ENCODE results near the gene DTX3.
"Not testable (repeated sequence)": the region's sequence is repeated elsewhere in the genome, so short reads cannot be mapped to it uniquely, and the experiment has no call there.

The DTX3 gene

GRCh38 chr12:57583008-57583831 is 21.4 kb upstream of the DTX3 start:
- DNase-seq (ENCODE audit: low read depth), result no peak

DNA sequence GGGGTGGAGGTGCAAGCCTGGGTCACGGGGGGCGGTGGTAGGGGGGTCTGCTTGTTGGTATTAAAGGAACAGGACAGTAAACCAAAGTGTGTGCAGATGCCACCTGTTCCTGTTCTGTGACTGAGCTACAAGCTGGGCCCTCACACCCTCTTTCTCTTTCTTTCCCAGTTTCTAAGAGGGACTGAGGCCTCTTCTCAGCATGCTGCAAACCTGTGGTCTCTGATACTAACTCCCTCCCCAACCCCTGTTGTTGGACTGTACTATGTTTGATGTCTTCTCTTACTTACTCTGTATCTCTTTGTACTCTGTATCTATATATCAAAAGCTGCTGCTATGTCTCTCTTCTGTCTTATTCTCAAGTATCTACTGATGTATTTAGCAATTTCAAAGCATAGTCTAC is 20.6 kb upstream of the DTX3 start:
- DNase-seq (ENCODE audit: low read depth), result no peak

DNA sequence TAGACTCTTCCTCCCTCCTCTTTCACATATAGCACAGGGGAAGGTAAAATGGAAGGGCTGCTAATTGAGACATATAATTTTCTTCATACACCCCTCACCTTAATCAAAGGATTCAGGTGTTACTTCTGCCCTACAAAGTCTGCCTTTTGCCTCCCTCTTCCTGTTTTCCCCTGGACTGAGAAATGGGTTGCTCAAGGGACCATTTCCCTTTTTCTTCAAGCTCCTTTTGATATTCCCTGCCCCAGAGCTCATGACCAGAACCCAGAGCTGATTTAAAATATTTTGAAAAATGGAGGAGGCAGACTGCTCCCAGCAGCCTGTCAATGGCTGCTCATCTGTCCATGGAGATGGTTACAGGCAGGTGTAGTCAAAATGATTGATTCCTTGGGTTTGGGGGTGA is 19.9 kb upstream of the DTX3 start:
- no peak for DNase-seq (ENCODE audit: low read depth)

DNA sequence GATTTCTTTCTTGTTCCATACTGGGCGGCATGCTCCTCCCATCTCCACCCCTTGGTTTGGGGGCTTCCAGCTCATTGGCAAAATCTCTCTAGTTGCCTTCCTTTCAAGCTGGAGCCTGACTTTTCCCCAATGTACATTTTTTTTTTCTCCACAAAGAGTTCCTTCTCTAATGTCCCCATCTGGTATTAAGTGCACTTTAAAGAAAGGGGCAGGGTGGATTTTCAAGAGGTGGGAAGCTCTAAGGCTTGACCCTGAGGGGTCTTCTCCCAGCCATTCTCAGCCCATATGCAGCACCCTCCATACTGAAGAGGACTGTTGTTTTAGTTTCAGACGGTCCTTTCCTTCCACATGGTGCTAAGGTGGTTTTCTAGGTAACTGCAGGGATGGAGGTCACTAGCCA is 19.5 kb upstream of the DTX3 start:
- no peak for DNase-seq (ENCODE audit: low read depth)

- DNase-seq (ENCODE audit: low read depth), result no peak
Observed at GRCh38 chr12:57586128-57586527, 18.5 kb upstream of the DTX3 start.

- no peak for DNase-seq (ENCODE audit: low read depth)
Observed at GRCh38 chr12:57586832-57587429, 17.7 kb upstream of the DTX3 start.

DNA sequence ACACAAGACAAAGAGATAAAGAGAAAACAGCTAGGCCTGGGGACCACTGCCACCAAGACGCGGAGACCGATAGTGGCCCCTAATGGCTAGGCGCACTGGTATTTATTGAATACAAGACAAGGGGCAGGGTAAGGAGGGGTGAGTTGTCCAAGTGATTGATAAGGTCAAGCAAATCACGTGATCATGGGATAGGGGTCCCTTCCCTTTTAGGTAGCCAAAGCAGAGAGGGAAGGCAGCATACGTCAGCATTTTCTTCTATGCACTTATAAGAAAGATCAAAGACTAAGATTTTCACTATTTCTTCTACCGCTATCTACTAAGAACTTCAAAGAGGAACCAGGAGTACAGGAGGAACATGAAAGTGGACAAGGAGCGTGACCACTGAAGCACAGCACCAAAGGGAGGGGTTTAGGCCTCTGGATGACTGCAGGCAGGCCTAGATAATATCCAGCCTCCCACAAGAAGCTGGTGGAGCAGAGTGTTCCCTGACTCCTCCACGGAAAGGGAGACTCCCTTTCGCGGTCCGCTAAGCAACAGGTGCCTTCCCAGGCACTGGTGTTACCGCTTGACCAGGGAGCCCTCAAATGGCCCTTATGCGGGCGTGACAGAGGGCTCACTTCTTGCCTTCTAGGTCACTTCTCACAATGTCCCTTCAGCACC is 15.5 kb upstream of the DTX3 start:
- DNase-seq (ENCODE audit: low read depth), result not testable (repeated sequence)

DNA sequence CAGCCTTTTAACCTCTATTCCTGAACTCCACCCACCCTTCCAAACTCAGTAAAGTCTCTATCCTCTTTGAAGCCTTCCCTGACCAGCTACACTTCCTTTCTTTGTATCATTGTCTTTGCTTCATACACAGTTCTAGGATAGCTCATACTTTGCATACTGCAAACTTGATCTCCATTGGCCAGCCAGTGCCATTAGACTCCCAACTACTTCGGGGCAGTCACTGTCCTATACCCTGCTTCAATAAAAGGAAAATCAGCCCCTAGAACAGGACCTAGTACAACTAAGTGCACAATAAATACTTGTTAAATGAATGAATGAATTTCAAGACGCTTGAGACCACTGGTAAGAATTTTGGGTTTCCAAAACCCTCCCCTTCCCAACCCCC is 14.2 kb upstream of the DTX3 start:
- DNase-seq (ENCODE audit: low read depth), result no peak

DNA sequence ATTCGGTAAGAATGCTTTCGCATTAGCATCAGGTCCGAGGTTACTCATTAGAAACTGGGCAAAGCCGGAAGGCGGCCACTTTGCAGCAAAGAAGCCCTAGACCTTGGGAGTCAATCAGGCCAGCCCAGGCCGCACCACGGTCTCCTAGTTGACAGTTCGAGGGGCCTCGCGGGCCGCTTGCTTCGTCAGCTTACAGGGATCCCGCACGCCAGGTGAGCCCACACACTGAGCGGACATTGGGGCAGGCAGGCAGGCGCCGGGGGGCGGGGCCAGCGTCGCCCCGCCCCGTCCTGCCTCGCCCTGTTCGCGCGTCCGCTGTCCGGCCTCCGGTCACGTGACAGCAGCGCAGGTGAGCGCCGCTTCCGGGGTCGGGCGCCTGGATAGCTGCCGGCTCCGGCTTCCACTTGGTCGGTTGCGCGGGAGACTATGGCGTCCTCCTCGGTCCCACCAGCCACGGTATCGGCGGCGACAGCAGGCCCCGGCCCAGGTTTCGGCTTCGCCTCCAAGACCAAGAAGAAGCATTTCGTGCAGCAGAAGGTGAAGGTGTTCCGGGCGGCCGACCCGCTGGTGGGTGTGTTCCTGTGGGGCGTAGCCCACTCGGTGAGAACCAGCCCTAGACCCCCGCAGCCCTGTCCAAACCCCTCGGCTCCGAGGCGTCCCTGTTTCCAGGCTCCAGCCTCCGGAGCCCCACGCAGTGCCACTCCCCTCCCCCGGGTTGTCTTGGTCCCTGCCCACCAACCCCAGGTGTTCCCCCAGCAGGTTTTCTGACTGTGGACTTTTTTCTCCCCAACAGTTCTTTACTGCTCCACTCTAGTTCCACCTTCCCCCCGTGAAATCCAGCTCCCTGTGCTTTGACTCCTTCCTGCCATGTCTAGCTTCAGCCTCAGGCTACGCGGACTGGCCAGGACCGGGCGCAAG is 13.5 kb upstream of the DTX3 start, which contains the start of gene PIP4K2C:
Gene PIP4K2C (plus strand): TSS at position 329 of the 918 bp plus-strand sequence. CDS start 98 bp downstream, at position 427.
- peak; percentile 56 for DNase-seq (ENCODE audit: low read depth)

DNA sequence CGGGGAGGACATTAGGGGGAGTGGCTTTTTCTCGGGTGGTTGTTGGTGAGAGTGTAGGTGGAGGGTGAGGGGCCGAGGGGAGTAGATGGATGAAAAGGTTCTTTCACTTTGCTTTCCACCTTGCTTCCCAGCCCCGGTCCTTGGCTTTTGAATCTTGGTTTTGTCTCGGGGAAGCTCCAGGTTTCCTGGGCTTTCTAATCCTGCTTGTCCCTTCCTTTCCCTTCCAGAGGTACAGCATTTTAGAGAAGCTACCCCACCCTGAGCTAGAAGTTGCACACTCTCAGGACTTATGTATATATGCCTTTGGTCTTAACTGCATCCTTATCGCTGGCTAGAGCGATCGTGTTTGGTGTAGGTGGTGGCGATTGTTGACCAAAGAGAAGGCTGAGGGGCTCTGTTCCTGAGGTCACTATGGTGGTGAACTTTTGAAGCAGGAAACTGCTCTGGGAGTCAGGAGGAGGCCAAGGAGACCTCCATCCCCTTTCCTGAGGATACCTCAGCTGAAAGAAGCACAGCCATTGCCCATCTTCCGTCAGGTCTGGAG is 12.8 kb upstream of the DTX3 start:
- DNase-seq (ENCODE audit: low read depth), result no peak

GRCh38 chr12:57592551-57593165 is 12.0 kb upstream of the DTX3 start:
- DNase-seq (ENCODE audit: low read depth), result no peak

DNA sequence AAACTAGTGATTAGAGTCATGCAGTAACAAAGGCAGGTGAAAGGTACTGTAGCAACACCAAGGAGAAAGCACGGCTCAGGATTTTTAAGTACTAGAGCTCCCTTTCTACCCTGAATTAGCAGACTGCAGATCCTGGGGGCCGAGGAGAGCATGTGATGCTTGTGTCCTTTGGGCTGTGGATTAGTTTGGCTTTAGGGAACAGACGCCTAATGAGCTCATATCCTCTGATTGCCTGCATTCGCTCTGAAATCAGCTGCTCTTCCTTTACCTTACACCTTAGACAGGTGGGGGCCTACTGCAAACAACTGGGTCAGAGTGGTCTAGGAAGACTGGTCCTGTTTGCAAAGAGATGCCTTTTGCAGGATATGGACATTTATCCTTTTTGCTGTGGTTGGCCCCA is 11.4 kb upstream of the DTX3 start:
- DNase-seq (ENCODE audit: low read depth), result no peak

DNA sequence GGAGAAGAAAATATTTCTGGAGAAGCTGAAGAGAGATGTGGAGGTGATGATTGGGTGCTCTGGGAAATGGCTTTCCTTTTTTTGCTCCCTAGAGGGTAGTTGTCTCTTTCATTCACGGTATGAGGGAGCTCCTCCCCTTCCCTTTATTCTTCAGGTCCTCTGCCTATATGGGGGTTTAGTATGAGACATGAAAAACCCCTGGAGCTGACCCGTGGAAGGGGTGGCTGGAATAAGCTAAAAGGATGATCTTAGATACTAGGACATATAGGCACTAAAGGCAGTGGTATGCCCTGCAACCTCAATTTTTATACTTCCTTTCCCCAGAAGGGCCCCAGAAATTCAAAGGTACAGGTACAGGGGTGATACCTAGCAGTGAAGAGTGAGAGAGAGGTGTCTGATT is 4.2 kb upstream of the DTX3 start:
- DNase-seq (ENCODE audit: low read depth), result no peak

GRCh38 chr12:57602544-57602943 is 2.1 kb upstream of the DTX3 start:
- DNase-seq (ENCODE audit: low read depth), result no peak

DNA sequence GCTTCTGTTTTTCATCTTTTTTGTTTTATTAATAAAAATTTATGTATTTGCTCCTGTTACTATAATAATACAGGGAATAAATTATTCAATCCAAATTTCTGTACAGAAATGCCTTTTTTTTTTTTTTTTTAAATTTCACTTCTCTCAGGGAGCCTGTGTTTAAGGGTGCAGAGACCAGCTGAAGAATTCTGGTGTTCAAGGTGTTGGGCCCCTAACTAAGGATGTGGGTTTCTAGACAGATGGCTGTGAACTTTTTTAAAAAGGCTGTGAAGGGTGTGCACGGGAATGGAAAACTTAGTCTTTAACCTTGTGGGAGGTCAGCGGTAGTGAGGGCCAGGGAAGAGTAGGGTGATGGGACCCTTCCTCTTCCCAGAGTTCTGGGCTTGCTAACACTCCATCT is 1.3 kb upstream of the DTX3 start:
- DNase-seq (ENCODE audit: low read depth), result no peak

- no peak for DNase-seq (ENCODE audit: low read depth)
Observed at GRCh38 chr12:57603815-57604453, 690 bp upstream of the DTX3 start.

- DNase-seq (ENCODE audit: low read depth), result no peak
Observed at GRCh38 chr12:57604992-57605810, 577 bp downstream of the DTX3 start.

DNA sequence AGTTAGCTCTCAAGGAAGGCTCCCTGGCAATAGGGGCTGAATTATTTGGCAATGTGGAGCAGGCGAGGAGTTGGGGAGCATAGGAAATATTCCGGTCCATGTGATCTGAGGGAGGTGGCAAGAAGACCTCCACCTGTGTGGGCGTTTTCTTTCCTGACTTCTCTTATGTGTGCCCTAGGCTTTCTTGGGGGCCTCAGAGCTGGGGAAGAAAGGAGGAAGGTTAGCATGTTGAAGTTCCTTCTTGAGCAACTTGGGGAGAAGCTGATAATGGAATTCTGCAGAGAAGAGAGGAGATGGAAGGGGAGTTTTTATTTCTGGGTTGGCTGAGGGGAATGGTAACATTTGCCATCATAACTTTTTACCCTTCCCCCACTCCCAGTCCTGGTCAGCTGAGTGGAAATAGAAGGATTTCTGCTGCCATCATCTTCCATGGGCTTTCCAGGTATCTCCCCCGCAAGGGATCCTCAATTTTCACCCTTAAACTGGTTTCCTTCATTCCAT is 1.2 kb downstream of the DTX3 start:
- no peak for DNase-seq (ENCODE audit: low read depth)

GRCh38 chr12:57606399-57606798 is 1.8 kb downstream of the DTX3 start:
- no peak for DNase-seq (ENCODE audit: low read depth)

GRCh38 chr12:57606821-57607220 is 2.2 kb downstream of the DTX3 start:
- DNase-seq (ENCODE audit: low read depth), result no peak
